Fibroblast of pulmonary artery (primary cell): ENCODE measurements around the gene DHX32.

Experiments used
- DNase-seq: peaks from one replicate; pipeline ENCODE4 v3.0.0-alpha.2; 2010; ENCODE audit warnings: low read depth
- H3K4me3 ChIP-seq: replicated peaks from 2 replicates; pipeline ENCODE4 v1.5.1; 2011; ENCODE audit warnings: low read depth, mild to moderate bottlenecking, control low read depth, low read length, moderate library complexity
- CTCF ChIP-seq: IDR thresholded peaks from 2 replicates; pipeline ENCODE4 v1.5.1; 2011; ENCODE audit warnings: mild to moderate bottlenecking, control low read depth, low read length, inconsistent platforms; ENCODE audit errors: missing control alignments

Gene DHX32

DNA sequence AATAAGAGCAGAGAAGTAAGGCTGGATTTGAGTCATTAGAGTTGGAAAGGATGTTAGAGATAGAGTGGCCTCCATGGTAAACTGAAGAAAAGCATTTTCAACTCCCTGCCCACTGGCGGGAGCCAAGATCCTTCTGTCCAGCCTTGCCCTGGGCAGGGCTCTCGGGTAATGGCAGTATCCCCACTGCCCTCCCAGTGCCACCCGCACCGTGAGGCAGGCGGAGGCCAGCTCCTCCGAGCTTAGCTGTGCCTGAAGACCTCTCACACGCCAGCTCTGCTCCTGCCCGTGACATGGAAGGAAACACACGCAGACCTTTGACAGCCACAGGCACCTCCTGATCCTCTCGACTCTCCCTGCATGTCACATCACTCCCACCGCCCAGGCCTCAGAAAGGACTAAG lies 35.5 kb downstream of the DHX32 start:
- no peak for DNase-seq
- no peak for TF ChIP-seq CTCF
- no peak overlapping the region for H3K4me3 ChIP-seq

DNA sequence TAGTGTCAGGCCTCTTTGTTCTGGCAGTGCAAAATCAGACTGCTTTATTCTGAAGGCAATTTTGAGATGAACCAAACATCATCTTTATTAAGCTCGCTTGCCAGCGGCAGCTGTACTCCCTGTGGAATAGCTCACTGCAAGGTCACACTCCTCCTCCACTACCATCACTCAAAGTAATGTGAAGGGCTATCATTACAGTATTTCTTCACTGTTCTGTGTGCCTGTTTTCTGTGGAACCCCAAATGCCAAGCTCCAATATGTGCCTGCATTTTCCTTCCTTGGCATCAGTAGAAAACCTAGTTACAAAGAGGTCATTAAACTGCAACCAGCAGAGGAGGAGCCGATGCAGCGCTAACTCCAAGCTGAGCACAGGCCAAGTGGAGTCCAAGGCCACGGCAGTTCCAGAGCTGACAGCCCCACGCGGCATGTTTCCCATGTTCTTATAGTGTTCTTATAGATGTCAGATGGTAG lies 36.3 kb downstream of the DHX32 start:
- no peak for TF ChIP-seq CTCF
- no peak overlapping the region for H3K4me3 ChIP-seq
- DNase-seq = no peak

DNA sequence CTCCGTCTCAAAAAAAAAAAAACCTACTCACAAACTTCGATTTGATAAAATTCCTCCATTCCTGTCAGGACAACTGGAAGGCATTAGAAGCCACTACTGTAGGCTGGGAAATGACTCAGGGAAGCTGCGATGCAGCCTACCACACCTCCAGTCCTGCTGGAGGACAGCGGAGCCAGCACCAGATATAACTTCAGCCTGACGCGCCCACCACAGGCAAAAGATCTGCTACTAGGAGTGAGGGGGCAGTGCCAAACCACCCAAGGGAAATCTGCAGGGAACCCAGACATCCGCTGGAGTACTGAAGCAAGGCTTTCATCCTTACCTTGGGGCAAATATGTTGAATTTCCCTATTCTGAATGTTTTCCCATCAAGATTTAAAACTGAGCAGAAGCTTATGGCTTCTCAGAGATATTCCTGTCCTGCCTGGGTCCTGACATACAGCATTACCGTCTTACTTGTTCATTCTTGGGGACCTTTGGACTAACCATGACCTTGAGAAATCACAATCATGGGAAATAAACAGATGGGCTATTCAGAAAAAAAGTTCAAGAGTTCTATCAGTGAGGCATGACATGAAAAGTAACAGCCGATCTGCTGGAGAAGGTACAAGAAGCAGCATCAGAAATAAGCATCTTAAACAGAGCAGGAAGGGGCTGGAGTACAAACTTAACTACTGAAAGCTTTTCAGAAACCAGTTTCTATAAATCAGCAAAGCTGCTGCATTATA lies 37.3 kb downstream of the DHX32 start:
- no peak overlapping the region for H3K4me3 ChIP-seq
- DNase-seq = no peak
- no peak for TF ChIP-seq CTCF

DNA sequence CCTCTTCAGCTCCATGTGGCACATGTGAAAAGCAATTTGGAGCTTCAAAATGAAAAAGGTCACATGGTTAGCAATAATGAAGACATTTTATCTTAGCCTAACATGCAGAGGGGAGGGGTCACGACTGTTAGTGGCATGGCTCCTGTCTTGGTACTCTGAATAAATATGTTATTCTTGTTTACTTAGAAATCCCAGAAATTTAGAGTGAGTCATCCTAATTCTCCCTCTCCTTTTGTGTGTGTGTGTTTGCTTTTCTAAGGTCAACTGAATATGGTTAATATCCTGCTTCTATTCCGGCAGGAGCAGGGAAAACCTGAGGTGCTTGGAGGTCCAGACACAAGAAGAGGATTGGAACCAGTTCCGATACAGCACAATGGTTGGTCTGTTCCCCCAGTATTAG lies 40.1 kb downstream of the DHX32 start:
- peak; percentile 17 for DNase-seq
- no peak for TF ChIP-seq CTCF
- H3K4me3 ChIP-seq = no peak overlapping the region

- DNase-seq = no peak
- H3K4me3 ChIP-seq = no peak overlapping the region
- no peak for TF ChIP-seq CTCF
These were observed 40.7 kb downstream of the DHX32 start for GRCh38 chr10:125840406-125840805.

- no peak overlapping the region for H3K4me3 ChIP-seq
- TF ChIP-seq CTCF = no peak
- DNase-seq = no peak
These were observed 42.1 kb downstream of the DHX32 start for GRCh38 chr10:125838802-125839575.
